Psoas muscle (tissue), 8 donors: ENCODE results near the gene DPH1. TPM values are rescaled to one million over a fixed set of nuclear protein-coding genes. Genes with fewer than 3 reads are reported as not detected.
"Not testable (repeated sequence)": the region's sequence is repeated elsewhere in the genome, so short reads cannot be mapped to it uniquely, and the experiment has no call there.

Source experiments
- ATAC-seq, 4 donors: fragments of 200-7000 bp; cut with Tn5 transposase; one replicate each; pipeline ENCODE4 v1.9.1; 2020; ENCODE audit warnings: moderate library complexity in 3 of 4, mild to moderate bottlenecking in 2 of 4
- DNase-seq, 2 donors: peaks; one replicate each; pipeline ENCODE4 v3.0.0-alpha.2; 2020
- H3K27ac ChIP-seq: fragments of 200-600 bp; one replicate; pipeline ENCODE4 v1.8.0; 2022
- H3K27me3 ChIP-seq, 3 donors: fragments of 200-600 bp in 1 of 3; one replicate each; pipeline versions ENCODE4 v1.6.1 to v1.8.0; 2013 to 2022; ENCODE audit warnings: low read length in 2 of 3, mild to moderate bottlenecking in 2 of 3, moderate library complexity in 1 of 3; ENCODE audit not compliant: insufficient read depth in 3 of 3
- H3K36me3 ChIP-seq, 2 donors: fragments of 200-600 bp in 1 of 2; one replicate each; pipeline versions ENCODE4 v1.6.1 to v1.8.0; 2013 to 2022; ENCODE audit warnings: low read depth in 1 of 2, mild to moderate bottlenecking in 1 of 2, moderate library complexity in 1 of 2; ENCODE audit not compliant: insufficient read depth in 1 of 2
- H3K4me1 ChIP-seq: fragments of 200-600 bp; one replicate; pipeline ENCODE4 v1.8.0; 2022
- H3K4me3 ChIP-seq: fragments of 200-600 bp; one replicate; pipeline ENCODE4 v1.8.0; 2022; ENCODE audit warnings: mild to moderate bottlenecking
- H3K9me3 ChIP-seq: fragments of 200-600 bp; one replicate; pipeline ENCODE4 v1.8.0; 2022
- WGBS, 3 donors: extraction: QIAGEN DNeasy Blood & Tissue Kit; methylation state at CpG; one replicate each; pipeline versions ENCODE4 v1.1.6 to v1.1.7; 2013; 5-methylcytosine and 5-hydroxymethylcytosine counted together
- intact Hi-C, 2 donors: fragments of 100-400 bp; cut with DNase I; formaldehyde crosslinking; loops; one replicate each; pipeline versions ENCODE4 v1.11.0 to v1.14.2; 2022
- polyA plus RNA-seq, 3 donors: library from polyadenylated mRNA; stranded (reverse); fragments of 200-250 nt; gene quantifications; one replicate each; pipeline ENCODE4 v1.2.3, GENCODE V29; 2013
- total RNA-seq, 4 donors: library from RNA; stranded (reverse); fragmentation: NEBNext Ultra II Directional in 2 of 4; extraction: Animal tissue kit (Norgen Biotek cat#: 25700) in 2 of 4; gene quantifications; one replicate each; pipeline versions ENCODE4 v1.2.1 to v1.2.4, GENCODE V29; 2021 to 2023
- TF ChIP-seq, protein P1 (sequence below): fragments of 200-600 bp; IDR thresholded peaks from one replicate; pipeline ENCODE4 v1.8.0; 2022; ENCODE audit warnings: antibody characterized with exemption
- donor health status: healthy with polysubstance abuse.
- donor health status: DM: no; HTN: no; CAD: no; lungs with moderate emphysema.
- donor health status: Bipolar disorder and iron deficiency.
- donor health status: healthy.
- donor health status: DM: yes; HTN: yes; CAD: no.
- donor health status: DM: no; HTN: no; CAD: no.
- donor health status: DM: no; HTN: no; CAD: no.
- donor health status: DM: yes; HTN: yes; CAD: no.

The DPH1 gene
- total and polyA plus RNA-seq, 7 donors = 13.5 to 73.4 (median 40.6) TPM

DNA sequence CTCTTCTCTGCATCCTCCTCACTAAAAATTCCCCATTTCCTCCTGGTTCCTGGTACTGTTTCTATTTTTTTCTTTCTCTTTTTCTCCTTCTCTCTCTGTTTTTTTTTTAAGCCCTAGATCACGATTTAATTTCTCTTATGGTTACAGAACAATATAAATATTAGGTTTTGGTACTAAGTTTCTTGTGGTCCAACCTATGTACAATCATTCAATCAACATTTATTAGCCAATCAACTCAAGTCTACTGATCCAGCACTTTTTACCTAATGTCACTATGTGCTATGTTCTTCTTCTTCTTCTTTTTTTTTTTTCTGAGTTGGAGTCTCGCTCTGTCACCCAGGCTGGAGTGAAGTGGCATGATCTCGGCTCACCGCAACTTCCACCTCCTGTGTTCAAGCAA is 17.5 kb upstream of the DPH1 start:
- WGBS, 3 donors = 90 to 94% (median 92%) methylated on average over 4 of the region's 4 CpGs
- H3K4me3 ChIP-seq = peak overlapping the region; percentile 41
- intact Hi-C loops = no loop called here
- DNase-seq (no peak), ATAC-seq (no peak)
- H3K36me3 ChIP-seq = no peaks in the 10 kb centered on the region
- peak overlapping the region; percentile 54 for H3K27ac ChIP-seq
- no peaks in the 10 kb centered on the region for H3K27me3 ChIP-seq
- peaks cover 11% of the 10 kb centered on the region for H3K4me1 ChIP-seq
- TF ChIP-seq, protein P1, sequence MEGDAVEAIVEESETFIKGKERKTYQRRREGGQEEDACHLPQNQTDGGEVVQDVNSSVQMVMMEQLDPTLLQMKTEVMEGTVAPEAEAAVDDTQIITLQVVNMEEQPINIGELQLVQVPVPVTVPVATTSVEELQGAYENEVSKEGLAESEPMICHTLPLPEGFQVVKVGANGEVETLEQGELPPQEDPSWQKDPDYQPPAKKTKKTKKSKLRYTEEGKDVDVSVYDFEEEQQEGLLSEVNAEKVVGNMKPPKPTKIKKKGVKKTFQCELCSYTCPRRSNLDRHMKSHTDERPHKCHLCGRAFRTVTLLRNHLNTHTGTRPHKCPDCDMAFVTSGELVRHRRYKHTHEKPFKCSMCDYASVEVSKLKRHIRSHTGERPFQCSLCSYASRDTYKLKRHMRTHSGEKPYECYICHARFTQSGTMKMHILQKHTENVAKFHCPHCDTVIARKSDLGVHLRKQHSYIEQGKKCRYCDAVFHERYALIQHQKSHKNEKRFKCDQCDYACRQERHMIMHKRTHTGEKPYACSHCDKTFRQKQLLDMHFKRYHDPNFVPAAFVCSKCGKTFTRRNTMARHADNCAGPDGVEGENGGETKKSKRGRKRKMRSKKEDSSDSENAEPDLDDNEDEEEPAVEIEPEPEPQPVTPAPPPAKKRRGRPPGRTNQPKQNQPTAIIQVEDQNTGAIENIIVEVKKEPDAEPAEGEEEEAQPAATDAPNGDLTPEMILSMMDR = no peak
- no peaks in the 10 kb centered on the region for H3K9me3 ChIP-seq

DNA sequence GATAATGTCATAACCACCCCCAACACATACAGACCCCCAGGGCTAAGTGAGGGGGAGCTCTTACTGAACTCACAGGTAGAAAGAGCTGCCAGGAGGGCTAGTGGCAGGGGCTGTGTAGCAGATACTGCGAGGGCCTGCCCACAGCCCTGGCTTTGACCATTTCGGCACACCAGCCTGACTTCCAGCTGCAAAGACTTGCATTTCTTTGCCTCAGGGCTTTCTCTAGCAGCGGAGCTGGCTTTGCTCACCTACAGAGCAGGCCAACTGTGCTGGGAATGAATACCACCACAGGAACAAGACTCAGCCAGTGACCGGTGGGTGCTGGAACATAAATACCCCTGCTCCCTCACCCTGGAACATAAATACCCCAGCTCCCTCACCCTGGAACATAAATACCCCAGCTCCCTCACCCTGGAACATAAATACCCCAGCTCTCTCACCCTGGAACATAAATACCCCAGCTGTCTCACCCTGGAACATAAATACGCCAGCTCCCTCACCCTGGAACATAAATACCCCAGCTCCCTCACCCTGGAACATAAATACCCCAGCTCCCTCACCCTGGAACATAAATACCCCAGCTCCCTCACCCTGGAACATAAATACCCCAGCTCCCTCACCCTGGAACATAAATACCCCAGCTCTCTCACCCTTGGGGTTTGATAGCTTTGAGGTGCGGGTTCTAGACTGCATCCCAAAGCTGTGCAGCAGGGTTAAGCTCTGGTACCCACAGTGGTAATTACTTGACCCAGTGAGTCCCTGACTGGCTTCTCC is 16.5 kb upstream of the DPH1 start:
- H3K27me3 ChIP-seq, H3K9me3 ChIP-seq, H3K27ac ChIP-seq, ATAC-seq, intact Hi-C loops, H3K4me3 ChIP-seq, H3K36me3 ChIP-seq: not testable (repeated sequence)
- peaks cover 11% of the 10 kb centered on the region for H3K4me1 ChIP-seq
- 84 to 99% (median 90%) methylated on average over 6 of the region's 6 CpGs for WGBS, 3 donors
- DNase-seq = peak in 1 of 2 donors; percentile 8

DNA sequence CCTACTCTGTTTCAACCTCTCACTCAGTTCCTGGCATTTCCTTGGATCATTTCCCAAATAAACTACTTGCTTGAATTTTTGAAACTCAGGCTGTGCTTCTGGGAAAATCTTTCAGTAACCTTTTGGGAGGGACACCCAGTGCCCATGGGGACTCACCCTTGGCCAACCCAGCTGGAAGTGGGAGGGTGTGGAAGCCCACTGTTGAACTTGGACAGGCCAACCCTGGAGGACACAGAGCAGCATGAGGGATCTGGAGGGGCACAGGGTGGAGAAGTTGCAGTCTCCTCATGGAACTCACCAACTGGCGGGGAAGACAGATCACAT is 16.0 kb upstream of the DPH1 start:
- H3K4me3 ChIP-seq = no peak overlapping the region
- no peak for ATAC-seq
- peaks cover 11% of the 10 kb centered on the region for H3K4me1 ChIP-seq
- no peak overlapping the region for H3K27ac ChIP-seq
- intact Hi-C loops = no loop called here
- peak in 1 of 2 donors; percentile 23 for DNase-seq
- no peaks in the 10 kb centered on the region for H3K9me3 ChIP-seq
- TF ChIP-seq, protein P1 = no peak
- H3K27me3 ChIP-seq = no peaks in the 10 kb centered on the region
- WGBS, 3 donors = 93 to 100% (median 96%) methylated on average over 1 of the region's 1 CpG
- no peaks in the 10 kb centered on the region for H3K36me3 ChIP-seq

DNA sequence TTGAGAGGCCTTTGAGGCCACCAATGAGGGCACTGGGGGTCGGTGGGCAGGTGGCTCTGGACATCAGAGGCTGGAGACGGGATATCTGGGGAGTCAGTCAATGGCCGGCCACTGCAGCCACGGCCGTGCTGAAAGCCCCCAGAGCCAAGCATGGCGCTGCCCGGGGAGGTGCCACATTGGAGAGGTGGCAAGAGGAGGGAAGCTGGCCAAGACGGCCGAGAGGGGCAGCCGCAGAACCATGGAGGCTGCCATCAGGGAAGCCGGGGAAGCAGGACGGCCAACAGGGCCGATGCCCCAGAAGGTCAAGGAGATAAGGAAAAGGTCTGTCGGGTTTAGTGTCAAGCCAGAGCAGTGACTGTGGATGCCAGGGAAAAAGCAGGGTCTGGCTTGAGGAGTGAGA is 14.6 kb upstream of the DPH1 start:
- Histone ChIP-seq H3K36me3 (no peaks in the 10 kb centered on the region), H3K27me3 (no peaks in the 10 kb centered on the region), H3K9me3 (no peaks in the 10 kb centered on the region), H3K27ac (no peak overlapping the region), H3K4me3 (no peak overlapping the region), H3K4me1 (peaks cover 11% of the 10 kb centered on the region)
- DNase-seq = peak in 1 of 2 donors; percentile 50
- TF ChIP-seq, protein P1 = no peak
- WGBS, 3 donors = 82 to 92% (median 83%) methylated on average over 14 of the region's 14 CpGs
- intact Hi-C loops = no loop called here
- no peak for ATAC-seq

DNA sequence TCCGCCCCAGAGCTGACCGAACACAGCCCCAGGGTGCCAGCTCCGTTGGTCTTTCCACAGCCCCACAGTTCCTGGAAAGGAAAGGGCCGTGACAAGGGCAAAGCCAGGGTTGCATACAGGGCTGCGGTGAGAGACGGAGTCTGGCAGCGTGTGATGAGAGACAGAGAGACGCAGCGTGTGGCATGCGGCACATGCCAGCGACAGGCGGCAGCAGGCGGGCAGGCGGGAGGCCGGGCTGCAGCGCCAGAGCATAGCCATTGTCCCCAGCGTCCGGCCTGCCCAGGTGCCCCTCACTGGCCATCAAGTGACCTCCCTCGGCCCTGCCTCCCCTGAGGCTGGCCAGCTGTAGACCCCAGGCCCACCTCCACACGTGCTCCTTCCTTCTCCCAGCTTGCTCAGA is 13.5 kb upstream of the DPH1 start:
- H3K36me3 ChIP-seq = no peaks in the 10 kb centered on the region
- peak; percentile 59 to 86 (median 68) for ATAC-seq
- H3K4me1 ChIP-seq = peaks cover 8% of the 10 kb centered on the region
- DNase-seq = peak in 1 of 2 donors; percentile 56
- intact Hi-C loops = no loop called here
- no peaks in the 10 kb centered on the region for H3K9me3 ChIP-seq
- no peak overlapping the region for H3K4me3 ChIP-seq
- H3K27ac ChIP-seq = no peak overlapping the region
- TF ChIP-seq, protein P1 = no peak
- no peaks in the 10 kb centered on the region for H3K27me3 ChIP-seq
- 72 to 88% (median 79%) methylated on average over 20 of the region's 20 CpGs for WGBS, 3 donors
